ENCODE measurements around the gene CAPN5.

DNA sequence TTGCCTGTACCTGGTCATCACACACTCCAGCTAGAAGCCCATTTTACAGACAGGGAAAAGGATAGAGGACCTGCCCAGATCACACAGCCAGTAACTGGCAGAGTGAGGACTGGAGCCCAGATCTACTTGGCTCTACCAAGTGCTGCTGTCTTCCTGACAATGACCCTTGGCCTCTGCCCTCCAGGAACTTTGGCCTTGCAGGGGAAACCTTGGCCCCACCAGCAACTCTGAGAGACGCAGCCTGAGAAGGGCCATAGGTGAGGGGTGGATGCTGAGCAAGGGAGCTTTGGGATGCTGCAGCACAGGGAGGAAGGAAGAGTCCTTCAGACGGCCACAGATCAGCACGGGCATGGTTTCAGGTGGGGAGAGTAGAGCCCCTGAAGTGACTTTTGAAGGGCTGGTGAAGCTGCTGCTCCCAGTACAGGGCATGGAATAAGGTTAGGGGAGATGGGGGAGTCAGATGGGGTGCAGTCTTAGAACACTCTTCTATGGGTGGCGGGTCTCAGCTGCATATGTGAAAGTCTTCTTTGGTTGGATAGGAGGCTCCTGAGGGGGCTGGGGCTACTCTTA, 2.0 kb upstream of the CAPN5 start:
- TF ChIP-seq, protein P1, sequence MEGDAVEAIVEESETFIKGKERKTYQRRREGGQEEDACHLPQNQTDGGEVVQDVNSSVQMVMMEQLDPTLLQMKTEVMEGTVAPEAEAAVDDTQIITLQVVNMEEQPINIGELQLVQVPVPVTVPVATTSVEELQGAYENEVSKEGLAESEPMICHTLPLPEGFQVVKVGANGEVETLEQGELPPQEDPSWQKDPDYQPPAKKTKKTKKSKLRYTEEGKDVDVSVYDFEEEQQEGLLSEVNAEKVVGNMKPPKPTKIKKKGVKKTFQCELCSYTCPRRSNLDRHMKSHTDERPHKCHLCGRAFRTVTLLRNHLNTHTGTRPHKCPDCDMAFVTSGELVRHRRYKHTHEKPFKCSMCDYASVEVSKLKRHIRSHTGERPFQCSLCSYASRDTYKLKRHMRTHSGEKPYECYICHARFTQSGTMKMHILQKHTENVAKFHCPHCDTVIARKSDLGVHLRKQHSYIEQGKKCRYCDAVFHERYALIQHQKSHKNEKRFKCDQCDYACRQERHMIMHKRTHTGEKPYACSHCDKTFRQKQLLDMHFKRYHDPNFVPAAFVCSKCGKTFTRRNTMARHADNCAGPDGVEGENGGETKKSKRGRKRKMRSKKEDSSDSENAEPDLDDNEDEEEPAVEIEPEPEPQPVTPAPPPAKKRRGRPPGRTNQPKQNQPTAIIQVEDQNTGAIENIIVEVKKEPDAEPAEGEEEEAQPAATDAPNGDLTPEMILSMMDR (conservative IDR thresholded peaks at IDR 0.05; ENCODE audit: low read length) = no peak
- no peak for TF ChIP-seq EZH2phosphoT487 (IDR thresholded peaks at IDR 0.05; ENCODE audit: borderline replicate concordance)
